ENCODE data around the gene DCAF4. TPM values are rescaled to one million over a fixed set of nuclear protein-coding genes. Genes with fewer than 3 reads are reported as not detected.

Gene DCAF4
- total and polyA plus RNA-seq, 8 donors, result 0.58 to 139 (median 7.7) TPM

DNA sequence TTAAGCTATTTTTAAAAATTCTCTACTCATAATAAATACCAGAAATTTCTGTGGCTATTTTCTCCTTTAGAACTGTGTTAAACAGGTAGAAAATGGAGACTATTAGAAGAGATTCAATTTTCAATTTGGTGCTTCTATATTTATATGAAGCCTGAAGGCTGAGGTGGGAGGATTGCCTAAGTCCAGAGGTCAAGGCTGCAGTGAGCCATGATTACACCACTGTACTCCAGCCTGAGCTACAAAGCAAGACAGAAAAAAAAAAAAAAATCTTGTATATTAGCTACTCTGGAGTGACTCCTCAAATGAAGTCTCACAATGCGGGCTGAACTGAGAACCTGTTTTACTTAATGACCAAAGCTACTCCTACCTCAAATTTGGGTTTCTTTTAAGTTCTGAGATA, 22.5 kb upstream of the DCAF4 start:
- H3K4me3 ChIP-seq, result no peak overlapping the region
- H3K27me3 ChIP-seq, result no peaks in the 10 kb centered on the region
- TF ChIP-seq POLR2A (IDR thresholded peaks at IDR 0.05) (no peak), EP300 (IDR thresholded peaks at IDR 0.05) (no peak), POLR2AphosphoS5 (IDR thresholded peaks at IDR 0.05) (no peak)
- TF ChIP-seq, protein P1, sequence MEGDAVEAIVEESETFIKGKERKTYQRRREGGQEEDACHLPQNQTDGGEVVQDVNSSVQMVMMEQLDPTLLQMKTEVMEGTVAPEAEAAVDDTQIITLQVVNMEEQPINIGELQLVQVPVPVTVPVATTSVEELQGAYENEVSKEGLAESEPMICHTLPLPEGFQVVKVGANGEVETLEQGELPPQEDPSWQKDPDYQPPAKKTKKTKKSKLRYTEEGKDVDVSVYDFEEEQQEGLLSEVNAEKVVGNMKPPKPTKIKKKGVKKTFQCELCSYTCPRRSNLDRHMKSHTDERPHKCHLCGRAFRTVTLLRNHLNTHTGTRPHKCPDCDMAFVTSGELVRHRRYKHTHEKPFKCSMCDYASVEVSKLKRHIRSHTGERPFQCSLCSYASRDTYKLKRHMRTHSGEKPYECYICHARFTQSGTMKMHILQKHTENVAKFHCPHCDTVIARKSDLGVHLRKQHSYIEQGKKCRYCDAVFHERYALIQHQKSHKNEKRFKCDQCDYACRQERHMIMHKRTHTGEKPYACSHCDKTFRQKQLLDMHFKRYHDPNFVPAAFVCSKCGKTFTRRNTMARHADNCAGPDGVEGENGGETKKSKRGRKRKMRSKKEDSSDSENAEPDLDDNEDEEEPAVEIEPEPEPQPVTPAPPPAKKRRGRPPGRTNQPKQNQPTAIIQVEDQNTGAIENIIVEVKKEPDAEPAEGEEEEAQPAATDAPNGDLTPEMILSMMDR (IDR thresholded peaks at IDR 0.05), result no peak
- H3K4me1 ChIP-seq, result peaks cover 0 to 17% (median 7%) of the 10 kb centered on the region in 4 donors
- intact Hi-C loops (cut with DNase I; ENCODE audit: low total_unique reads), result loop anchor here (5.0 kb wide), 1 partner anchor 386 kb away; no protein-coding TSS in a partner anchor
- H3K27ac ChIP-seq, result no peak overlapping the region
- DNase-seq, result no peak
- 40 to 95% (median 48%) methylated on average over 1 of the region's 1 CpG for WGBS, 5 donors
- no peaks in the 10 kb centered on the region for H3K36me3 ChIP-seq
- H3K9me3 ChIP-seq, result no peaks in the 10 kb centered on the region

DNA sequence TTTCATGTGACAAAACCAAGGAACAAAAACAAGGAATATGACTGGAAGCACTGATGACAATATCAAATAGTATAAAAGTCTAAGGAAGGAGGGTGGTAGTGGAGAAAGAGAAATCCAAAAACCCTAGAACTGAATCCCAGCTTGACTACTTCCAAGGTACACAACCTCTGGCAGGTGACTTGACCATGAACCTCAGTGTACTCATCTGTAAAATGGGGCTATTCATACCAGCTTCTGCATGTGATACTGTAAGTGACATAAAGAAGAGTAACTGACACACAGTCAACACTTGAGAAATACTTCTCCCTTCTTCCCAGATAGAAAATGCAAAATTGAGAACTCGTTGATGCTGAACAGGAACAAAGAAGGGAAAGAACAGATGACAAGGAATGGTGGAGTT, 22.0 kb upstream of the DCAF4 start:
- Histone ChIP-seq H3K4me3 (no peak overlapping the region), H3K36me3 (no peaks in the 10 kb centered on the region), H3K9me3 (no peaks in the 10 kb centered on the region), H3K27ac (no peak overlapping the region), H3K4me1 (peaks cover 0 to 17% (median 7%) of the 10 kb centered on the region in 4 donors), H3K27me3 (no peaks in the 10 kb centered on the region)
- intact Hi-C loops (cut with DNase I; ENCODE audit: low total_unique reads), result loop anchor here (5.0 kb wide), 1 partner anchor 387 kb away; no protein-coding TSS in a partner anchor
- DNase-seq, result no peak
- TF ChIP-seq POLR2AphosphoS5 (IDR thresholded peaks at IDR 0.05), result no peak
- no peak for TF ChIP-seq POLR2A (IDR thresholded peaks at IDR 0.05)
- TF ChIP-seq, protein P1 (IDR thresholded peaks at IDR 0.05), result no peak
- TF ChIP-seq EP300 (IDR thresholded peaks at IDR 0.05), result no peak
- 37 to 90% (median 44%) methylated on average over 1 of the region's 1 CpG for WGBS, 5 donors

- peak; percentile 59 to 88 for DNase-seq
- no peaks in the 10 kb centered on the region for H3K36me3 ChIP-seq
- intact Hi-C loops (cut with DNase I; ENCODE audit: low total_unique reads), result loop anchor here (5.0 kb wide), 1 partner anchor 388 kb away; no protein-coding TSS in a partner anchor
- no peak overlapping the region for H3K4me3 ChIP-seq
- no peak overlapping the region for H3K27ac ChIP-seq
- TF ChIP-seq EP300 (IDR thresholded peaks at IDR 0.05), result no peak
- TF ChIP-seq, protein P1 (IDR thresholded peaks at IDR 0.05), result peak in 5 of 7 experiments; percentile 71 to 91 (median 88)
- peak in 1 of 3 donors; percentile 17 for TF ChIP-seq POLR2AphosphoS5 (IDR thresholded peaks at IDR 0.05)
- TF ChIP-seq POLR2A (IDR thresholded peaks at IDR 0.05), result no peak
- 29 to 31% (median 30%) methylated on average over 5 of the region's 5 CpGs for WGBS, 5 donors
- peaks cover 0 to 17% (median 7%) of the 10 kb centered on the region in 4 donors for H3K4me1 ChIP-seq
- no peaks in the 10 kb centered on the region for H3K9me3 ChIP-seq
- H3K27me3 ChIP-seq, result no peaks in the 10 kb centered on the region
These were observed 21.3 kb upstream of the DCAF4 start for GRCh38 chr14:72904840-72905561.

DNA sequence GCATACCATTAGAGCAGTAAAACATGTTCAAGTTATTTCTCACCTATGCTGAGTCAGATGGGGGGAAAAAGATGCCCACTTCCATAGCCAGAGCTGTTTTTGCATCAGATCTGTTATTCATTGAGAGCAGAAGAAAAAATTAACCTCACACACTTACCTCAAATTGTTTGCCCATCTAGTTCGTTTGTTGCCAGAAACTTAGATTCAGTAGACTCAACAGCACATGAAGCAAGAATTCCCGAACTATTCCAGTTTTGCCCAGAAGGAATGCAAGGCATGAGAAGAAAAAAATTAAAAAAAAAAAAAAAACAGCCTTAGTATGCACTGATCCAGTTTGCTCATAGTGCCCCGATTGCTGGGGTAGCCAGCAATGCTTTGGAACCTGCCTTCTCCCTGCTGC, 19.9 kb upstream of the DCAF4 start:
- Histone ChIP-seq H3K27me3 (no peaks in the 10 kb centered on the region), H3K4me3 (no peak overlapping the region), H3K9me3 (no peaks in the 10 kb centered on the region), H3K27ac (no peak overlapping the region), H3K4me1 (peaks cover 0 to 17% (median 7%) of the 10 kb centered on the region in 4 donors), H3K36me3 (no peaks in the 10 kb centered on the region)
- TF ChIP-seq, protein P1 (IDR thresholded peaks at IDR 0.05), result no peak
- TF ChIP-seq POLR2AphosphoS5 (IDR thresholded peaks at IDR 0.05) (no peak), POLR2A (IDR thresholded peaks at IDR 0.05) (no peak), EP300 (IDR thresholded peaks at IDR 0.05) (no peak)
- intact Hi-C loops (cut with DNase I; ENCODE audit: low total_unique reads), result no loop called here
- no peak for DNase-seq
- 37 to 64% (median 51%) methylated on average over 3 of the region's 3 CpGs for WGBS, 5 donors
